ENCODE results near the gene RHOU. TPM values are rescaled to one million over a fixed set of nuclear protein-coding genes. Genes with fewer than 3 reads are reported as not detected.

Gene RHOU
- total and polyA plus RNA-seq, 7 donors, result 5.7 to 90.9 (median 18.9) TPM

GRCh38 chr1:228733576-228733975 is 1.7 kb upstream of the RHOU start:
- intact Hi-C loops (cut with DNase I), result no loop called here
- WGBS, 3 donors, result 81 to 98% (median 98%) methylated on average over 4 of the region's 4 CpGs
- TF ChIP-seq, protein P1, sequence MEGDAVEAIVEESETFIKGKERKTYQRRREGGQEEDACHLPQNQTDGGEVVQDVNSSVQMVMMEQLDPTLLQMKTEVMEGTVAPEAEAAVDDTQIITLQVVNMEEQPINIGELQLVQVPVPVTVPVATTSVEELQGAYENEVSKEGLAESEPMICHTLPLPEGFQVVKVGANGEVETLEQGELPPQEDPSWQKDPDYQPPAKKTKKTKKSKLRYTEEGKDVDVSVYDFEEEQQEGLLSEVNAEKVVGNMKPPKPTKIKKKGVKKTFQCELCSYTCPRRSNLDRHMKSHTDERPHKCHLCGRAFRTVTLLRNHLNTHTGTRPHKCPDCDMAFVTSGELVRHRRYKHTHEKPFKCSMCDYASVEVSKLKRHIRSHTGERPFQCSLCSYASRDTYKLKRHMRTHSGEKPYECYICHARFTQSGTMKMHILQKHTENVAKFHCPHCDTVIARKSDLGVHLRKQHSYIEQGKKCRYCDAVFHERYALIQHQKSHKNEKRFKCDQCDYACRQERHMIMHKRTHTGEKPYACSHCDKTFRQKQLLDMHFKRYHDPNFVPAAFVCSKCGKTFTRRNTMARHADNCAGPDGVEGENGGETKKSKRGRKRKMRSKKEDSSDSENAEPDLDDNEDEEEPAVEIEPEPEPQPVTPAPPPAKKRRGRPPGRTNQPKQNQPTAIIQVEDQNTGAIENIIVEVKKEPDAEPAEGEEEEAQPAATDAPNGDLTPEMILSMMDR (IDR thresholded peaks at IDR 0.05), result no peak

DNA sequence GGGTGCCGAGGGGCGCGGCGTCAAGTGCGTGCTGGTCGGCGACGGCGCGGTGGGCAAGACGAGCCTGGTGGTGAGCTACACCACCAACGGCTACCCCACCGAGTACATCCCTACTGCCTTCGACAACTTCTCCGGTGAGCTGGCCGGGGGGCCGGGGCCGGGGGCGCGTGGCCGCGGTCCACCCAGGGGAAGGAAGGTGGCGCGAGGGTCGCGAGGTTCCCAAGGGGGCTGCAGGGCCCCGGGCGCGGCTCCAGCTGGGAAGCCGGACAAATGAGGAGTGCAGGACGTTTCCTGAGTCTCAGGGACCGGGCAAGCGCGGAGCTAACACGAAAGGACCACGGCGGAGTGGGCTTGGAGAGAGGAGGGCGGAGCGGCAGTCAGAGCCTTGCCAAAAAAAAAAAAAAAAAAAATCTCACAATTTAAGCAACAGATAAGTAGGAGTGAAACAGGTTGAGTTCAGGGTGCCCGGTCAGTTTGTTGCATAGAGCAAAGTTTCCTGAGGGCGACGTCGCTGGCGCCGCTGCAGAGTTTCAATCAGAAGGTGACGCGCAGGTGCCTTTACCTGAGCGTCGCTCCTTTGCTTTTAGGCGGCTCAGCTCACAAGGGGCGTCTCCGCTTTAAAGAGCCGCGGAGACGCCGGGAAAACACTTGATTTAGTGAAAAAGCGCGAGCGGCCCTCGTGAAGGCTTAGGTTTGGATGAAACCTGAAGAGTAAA is 750 bp downstream of the RHOU start:
- peak overlapping the region; percentile 86 for H3K27ac ChIP-seq
- H3K4me1 ChIP-seq, result peaks cover 14% of the 10 kb centered on the region
- intact Hi-C loops (cut with DNase I), result loop anchor here (2.0 to 5.0 kb wide), 5 partner anchors 201 to 496 kb away; no protein-coding TSS in a partner anchor
- H3K4me3 ChIP-seq, result peak overlapping the region; percentile 91
- WGBS, 3 donors, result 1 to 4% (median 1%) methylated on average over 50 to 60 of the region's 60 CpGs
- TF ChIP-seq, protein P1 (IDR thresholded peaks at IDR 0.05), result no peak
- ATAC-seq, result peak; percentile 26 to 45 (median 30)
- H3K27me3 ChIP-seq (ENCODE audit: insufficient read depth in 3 of 3, low read length in 2 of 3), result no peaks in the 10 kb centered on the region
- peaks cover 0 to 13% of the 10 kb centered on the region in 2 donors for H3K36me3 ChIP-seq (ENCODE audit: insufficient read depth in 1 of 2, low read depth in 1 of 2)
- H3K9me3 ChIP-seq, result no peaks in the 10 kb centered on the region
- DNase-seq, result peak; percentile 39 to 73

More at GRCh38 chr1:228733576-228733975, 1.7 kb upstream of the RHOU start:
- DNase-seq (no peak), ATAC-seq (no peak)
- H3K4me3 ChIP-seq, result no peak overlapping the region
- H3K4me1 ChIP-seq, result peaks cover 4% of the 10 kb centered on the region
- H3K27ac ChIP-seq, result no peak overlapping the region
- H3K27me3 ChIP-seq (ENCODE audit: insufficient read depth in 3 of 3, low read length in 2 of 3), result no peaks in the 10 kb centered on the region
- H3K36me3 ChIP-seq (ENCODE audit: insufficient read depth in 1 of 2, low read depth in 1 of 2), result peaks cover 0 to 7% of the 10 kb centered on the region in 2 donors
- no peaks in the 10 kb centered on the region for H3K9me3 ChIP-seq

DNA sequence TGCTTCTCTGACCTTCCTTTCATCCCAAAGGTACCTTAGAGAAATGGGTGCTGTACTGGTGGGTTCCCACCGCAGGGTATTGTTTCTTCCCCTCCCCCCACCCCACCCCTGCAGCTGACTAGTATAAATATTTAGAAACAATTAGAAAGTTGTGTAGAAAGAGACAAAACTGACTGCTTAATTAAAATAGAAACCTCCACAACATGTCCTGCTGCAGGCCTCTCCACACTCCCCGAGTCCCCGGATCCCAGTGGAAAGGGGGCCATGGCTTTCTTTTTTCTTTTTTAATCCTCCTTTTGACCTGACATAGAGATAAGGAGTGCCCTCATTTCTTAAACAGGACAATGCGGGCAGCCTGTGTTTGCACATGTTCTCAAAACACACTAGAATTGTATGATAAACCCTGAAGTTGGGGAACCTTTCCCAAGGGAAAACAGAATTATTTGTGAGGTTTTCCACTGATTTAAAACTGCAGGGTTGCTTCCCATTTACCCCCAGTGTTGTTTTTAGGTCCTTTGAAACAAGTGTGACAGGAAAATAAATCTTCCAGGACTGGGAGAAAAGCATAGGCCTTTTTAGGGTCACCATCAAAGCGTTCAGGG is 1.7 kb downstream of the RHOU start:
- DNase-seq (no peak), ATAC-seq (no peak)
- H3K27ac ChIP-seq, result peak overlapping the region; percentile 86
- H3K9me3 ChIP-seq, result no peaks in the 10 kb centered on the region
- H3K27me3 ChIP-seq (ENCODE audit: insufficient read depth in 3 of 3, low read length in 2 of 3), result no peaks in the 10 kb centered on the region
- WGBS, 3 donors, result 22 to 40% (median 23%) methylated on average over 5 of the region's 5 CpGs
- peaks cover 15% of the 10 kb centered on the region for H3K4me1 ChIP-seq
- peak overlapping the region; percentile 91 for H3K4me3 ChIP-seq
- H3K36me3 ChIP-seq (ENCODE audit: insufficient read depth in 1 of 2, low read depth in 1 of 2), result peaks cover 0 to 21% of the 10 kb centered on the region in 2 donors
- intact Hi-C loops (cut with DNase I), result loop anchor here (5.0 kb wide), 3 partner anchors 200 to 495 kb away; no protein-coding TSS in a partner anchor
- TF ChIP-seq, protein P1 (IDR thresholded peaks at IDR 0.05), result no peak

- DNase-seq, result no peak
Measured at GRCh38 chr1:228737601-228738041, 2.3 kb downstream of the RHOU start.

More at GRCh38 chr1:228737601-228738041, 2.3 kb downstream of the RHOU start:
- Histone ChIP-seq H3K9me3 (no peaks in the 10 kb centered on the region), H3K36me3 (ENCODE audit: insufficient read depth in 1 of 2, low read depth in 1 of 2) (peaks cover 0 to 21% of the 10 kb centered on the region in 2 donors), H3K4me3 (peak overlapping the region; percentile 91), H3K4me1 (peaks cover 15% of the 10 kb centered on the region), H3K27me3 (ENCODE audit: insufficient read depth in 3 of 3, low read length in 2 of 3) (no peaks in the 10 kb centered on the region), H3K27ac (peak overlapping the region; percentile 86)
- peak in 3 of 4 donors; percentile 31 to 52 (median 48) for ATAC-seq
- TF ChIP-seq, protein P1 (IDR thresholded peaks at IDR 0.05), result no peak
- intact Hi-C loops (cut with DNase I), result loop anchor here (5.0 kb wide), 3 partner anchors 200 to 495 kb away; no protein-coding TSS in a partner anchor
- 20 to 35% (median 25%) methylated on average over 8 of the region's 8 CpGs for whole genome bisulfite sequencing, 3 donors

Data from psoas muscle (tissue), 8 donors.